Measurements from ENCODE around the gene VPS13D. TPM values are rescaled to one million over a fixed set of nuclear protein-coding genes. Genes with fewer than 3 reads are reported as not detected.

The VPS13D gene
- total RNA-seq, 2 donors from 2014 or later = 48.1 to 65.2 TPM

- H3K9me3 ChIP-seq = no peaks in the 10 kb centered on the region
- H3K27me3 ChIP-seq = no peaks in the 10 kb centered on the region
- TF ChIP-seq CTCF (IDR thresholded peaks at IDR 0.05) = no peak
- H3K36me3 ChIP-seq = no peaks in the 10 kb centered on the region
- peaks cover 0 to 65% of the 10 kb centered on the region in 2 donors for H3K4me1 ChIP-seq
- no peak overlapping the region for H3K27ac ChIP-seq
- H3K4me3 ChIP-seq = no peak overlapping the region
- DNase-seq (ENCODE audit: low spot score) = no peak
These were observed 284.8 kb downstream of the VPS13D start for GRCh38 chr1:12514590-12514989.

GRCh38 chr1:12515234-12515633, 285.4 kb downstream of the VPS13D start:
- DNase-seq (ENCODE audit: low spot score) = no peak
- Histone ChIP-seq H3K9me3 (no peaks in the 10 kb centered on the region), H3K27me3 (no peaks in the 10 kb centered on the region), H3K27ac (no peak overlapping the region), H3K4me1 (peaks cover 0 to 59% of the 10 kb centered on the region in 2 donors), H3K4me3 (no peak overlapping the region), H3K36me3 (no peaks in the 10 kb centered on the region)
- no peak for TF ChIP-seq CTCF (IDR thresholded peaks at IDR 0.05)

DNA sequence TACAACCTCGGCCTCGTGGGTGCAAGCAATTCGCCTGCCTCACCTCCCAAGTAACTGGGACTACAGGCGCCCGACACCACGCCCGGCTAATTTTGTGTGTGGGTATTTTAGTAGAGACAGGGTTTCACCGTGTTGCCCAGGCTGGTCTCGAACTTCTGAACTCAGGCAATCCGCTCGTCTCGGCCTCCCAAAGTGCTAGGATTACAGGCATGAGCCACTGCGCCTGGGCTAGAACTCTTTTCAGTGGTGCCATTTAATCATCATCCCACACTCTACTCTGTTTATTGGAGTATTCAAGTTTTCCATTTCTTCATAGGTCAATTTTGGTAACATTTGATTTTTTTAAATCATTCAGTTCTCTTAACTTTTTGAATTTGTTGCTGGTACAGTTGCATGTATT, 286.9 kb downstream of the VPS13D start:
- no peaks in the 10 kb centered on the region for H3K27me3 ChIP-seq
- TF ChIP-seq CTCF (IDR thresholded peaks at IDR 0.05) = no peak
- peaks cover 0 to 44% of the 10 kb centered on the region in 2 donors for H3K4me1 ChIP-seq
- no peak overlapping the region for H3K4me3 ChIP-seq
- no peaks in the 10 kb centered on the region for H3K36me3 ChIP-seq
- H3K9me3 ChIP-seq = no peaks in the 10 kb centered on the region
- no peak overlapping the region for H3K27ac ChIP-seq
- DNase-seq (ENCODE audit: low spot score) = no peak

DNA sequence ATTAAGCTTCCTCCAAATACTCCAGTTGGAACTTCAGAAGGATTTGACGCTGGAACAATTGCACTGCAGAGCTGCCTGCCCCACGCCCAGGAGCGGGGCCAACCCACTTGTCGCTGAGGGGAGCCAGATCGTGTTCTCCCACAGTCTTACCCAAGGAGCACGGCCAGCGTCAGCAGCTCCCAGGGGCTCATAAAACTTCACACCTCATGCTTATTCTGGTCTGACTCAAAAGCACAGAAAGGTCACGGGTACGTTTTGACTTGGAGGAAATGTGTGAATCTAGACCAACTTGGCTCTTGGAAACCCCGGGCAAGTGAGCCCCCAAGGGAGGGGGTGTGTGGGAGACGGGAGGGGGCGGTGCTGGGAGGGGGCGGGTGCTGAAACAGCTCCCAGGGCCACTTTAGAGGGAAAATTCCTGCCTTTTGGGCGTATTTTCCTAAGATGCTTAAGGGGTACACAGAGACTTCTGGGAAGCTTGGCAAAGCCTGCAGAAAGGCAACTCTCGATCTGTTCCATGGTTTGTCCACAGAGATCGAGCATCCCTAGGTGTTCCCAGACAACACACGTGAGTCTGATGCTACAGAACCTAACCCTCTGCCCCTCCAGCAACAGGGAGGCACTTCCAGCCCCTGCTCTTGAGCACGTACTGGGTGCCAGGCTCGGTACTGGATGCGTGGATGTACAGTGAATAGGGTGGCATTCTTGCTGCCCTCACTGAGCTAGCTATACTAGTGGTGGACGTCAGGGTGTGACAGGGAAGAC, 289.3 kb downstream of the VPS13D start:
- peak; percentile 93 for DNase-seq (ENCODE audit: low spot score)
- Histone ChIP-seq H3K4me3 (peak overlapping the region in 1 of 2 donors; percentile 9), H3K27me3 (no peaks in the 10 kb centered on the region), H3K27ac (peak overlapping the region; percentile 28 to 48), H3K4me1 (peaks cover 0 to 23% of the 10 kb centered on the region in 2 donors), H3K36me3 (no peaks in the 10 kb centered on the region), H3K9me3 (no peaks in the 10 kb centered on the region)
- no peak for TF ChIP-seq CTCF (IDR thresholded peaks at IDR 0.05)

GRCh38 chr1:12519693-12520364, 290.0 kb downstream of the VPS13D start:
- TF ChIP-seq CTCF (IDR thresholded peaks at IDR 0.05) = no peak
- Histone ChIP-seq H3K27ac (peak overlapping the region in 1 of 2 donors; percentile 48), H3K4me1 (peaks cover 0 to 16% of the 10 kb centered on the region in 2 donors), H3K9me3 (no peaks in the 10 kb centered on the region), H3K27me3 (no peaks in the 10 kb centered on the region), H3K4me3 (no peak overlapping the region), H3K36me3 (no peaks in the 10 kb centered on the region)
- no peak for DNase-seq (ENCODE audit: low spot score)

Data from right atrium auricular region (tissue), 2 donors.